GM21515 (cell line): Measurements from ENCODE around the gene C16orf54.
"Not testable (repeated sequence)": the region's sequence is repeated elsewhere in the genome, so short reads cannot be mapped to it uniquely, and the experiment has no call there.

Experiments
- ATAC-seq: cut with Tn5 transposase; IDR thresholded peaks from one replicate; pipeline ENCODE4 v1.9.1; 2021; ENCODE audit not compliant: unreplicated experiment

Gene C16orf54

DNA sequence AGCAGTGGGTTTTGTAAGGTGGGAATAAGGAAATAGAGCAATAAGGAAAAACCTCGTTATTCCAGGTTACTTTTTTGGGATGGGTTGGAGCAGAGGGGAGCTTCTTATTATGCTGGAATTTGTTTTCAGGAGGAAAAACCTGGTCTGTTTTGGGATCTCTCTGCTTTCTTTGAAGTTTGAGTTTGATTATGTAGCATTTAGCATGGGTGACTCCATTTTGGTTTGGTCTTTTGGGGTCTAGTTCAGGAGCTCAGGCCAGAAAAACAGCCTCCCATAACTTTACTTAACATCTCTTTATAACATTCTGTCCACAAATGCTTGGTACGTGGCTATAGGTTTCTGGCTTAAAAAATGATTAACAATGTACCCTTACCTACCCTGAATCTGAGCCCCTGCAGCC lies 23.7 kb upstream of the C16orf54 start:
- ATAC-seq: no peak

GRCh38 chr16:29767062-29767461 lies 21.3 kb upstream of the C16orf54 start:
- no peak for ATAC-seq

GRCh38 chr16:29766571-29766970 lies 20.8 kb upstream of the C16orf54 start:
- no peak for ATAC-seq

GRCh38 chr16:29765167-29766032 lies 19.6 kb upstream of the C16orf54 start:
- ATAC-seq: no peak

GRCh38 chr16:29763326-29763725 lies 17.5 kb upstream of the C16orf54 start:
- ATAC-seq: no peak

GRCh38 chr16:29761882-29762281 lies 16.1 kb upstream of the C16orf54 start:
- ATAC-seq: no peak

GRCh38 chr16:29761280-29761651 lies 15.5 kb upstream of the C16orf54 start:
- not testable (repeated sequence) for ATAC-seq

DNA sequence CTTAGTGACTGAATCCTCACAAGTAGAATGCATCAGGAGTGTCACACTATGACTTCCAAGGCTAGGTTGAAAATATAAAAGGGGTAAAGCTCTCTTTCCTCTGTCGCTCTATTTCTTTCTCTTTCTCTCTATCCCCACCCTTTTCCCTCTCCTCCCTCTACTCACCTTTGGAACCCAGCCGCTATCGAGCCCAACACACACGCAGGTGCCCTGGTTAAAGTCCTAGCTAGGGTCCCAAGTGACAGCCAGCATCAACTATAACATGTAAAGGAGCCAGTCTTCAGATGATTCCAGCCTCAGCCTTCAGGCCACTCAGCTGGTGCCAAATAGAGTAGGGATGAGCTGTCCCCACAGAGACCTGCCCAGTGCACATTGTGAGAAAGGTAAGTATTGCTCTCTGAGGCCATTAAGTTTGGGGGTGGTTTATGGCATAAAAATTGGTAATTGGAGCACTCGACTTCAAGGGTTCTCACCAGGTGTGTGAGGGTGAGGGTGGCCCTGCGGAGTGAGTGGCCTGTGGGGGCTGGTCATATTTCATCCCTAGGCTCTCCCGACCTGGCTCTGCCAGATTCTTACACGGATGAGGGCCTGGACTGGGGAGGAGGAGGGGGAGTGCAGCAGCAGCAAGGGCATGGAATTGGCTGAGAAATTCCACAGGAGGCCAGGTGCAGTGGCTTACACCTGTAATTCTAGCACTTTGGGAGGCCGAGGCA lies 14.9 kb upstream of the C16orf54 start:
- ATAC-seq: no peak

GRCh38 chr16:29757950-29758466 lies 12.2 kb upstream of the C16orf54 start:
- ATAC-seq: no peak

- not testable (repeated sequence) for ATAC-seq
These were observed 11.3 kb upstream of the C16orf54 start for GRCh38 chr16:29757086-29757485.

- ATAC-seq: no peak
These were observed 10.9 kb upstream of the C16orf54 start for GRCh38 chr16:29756654-29757053.

DNA sequence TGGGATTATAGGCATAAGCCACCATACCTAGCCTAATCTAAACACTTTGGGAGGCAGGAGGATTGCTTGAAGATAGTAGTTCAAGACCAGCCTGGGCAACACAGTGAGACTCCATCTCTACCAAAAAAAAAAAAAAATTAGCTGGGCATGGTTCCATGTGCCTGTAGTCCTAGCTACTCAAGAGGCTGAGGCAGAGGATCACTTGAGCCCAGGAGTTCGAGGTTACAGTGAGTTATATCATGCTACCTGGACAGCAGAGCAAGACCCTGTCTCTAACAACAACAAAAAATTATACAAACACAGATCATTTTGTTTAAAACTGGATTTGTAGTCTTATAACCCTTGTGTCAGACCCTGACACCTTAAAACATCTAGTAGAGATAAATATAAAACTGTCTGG lies 7.7 kb upstream of the C16orf54 start:
- no peak for ATAC-seq

DNA sequence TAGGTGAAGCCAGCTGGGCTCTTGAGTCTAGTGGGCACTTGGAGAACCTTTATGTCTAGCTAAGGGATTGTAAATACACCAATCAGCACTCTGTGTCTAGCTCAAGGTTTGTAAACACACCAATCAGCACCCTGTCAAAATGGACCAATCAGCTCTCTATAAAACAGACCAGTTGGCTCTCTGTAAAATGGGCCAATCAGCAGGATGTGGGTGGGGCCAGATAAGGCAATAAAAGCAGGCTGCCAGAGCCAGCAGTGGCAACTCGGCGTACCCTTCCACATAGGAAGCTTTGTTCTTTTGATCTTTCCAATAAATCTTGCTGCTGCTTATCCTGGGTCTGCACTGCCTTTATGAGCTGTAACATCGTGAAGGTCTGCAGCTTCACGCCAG lies 3.0 kb upstream of the C16orf54 start:
- not testable (repeated sequence) for ATAC-seq

- no peak for ATAC-seq
These were observed 2.4 kb upstream of the C16orf54 start for GRCh38 chr16:29747947-29748759.

DNA sequence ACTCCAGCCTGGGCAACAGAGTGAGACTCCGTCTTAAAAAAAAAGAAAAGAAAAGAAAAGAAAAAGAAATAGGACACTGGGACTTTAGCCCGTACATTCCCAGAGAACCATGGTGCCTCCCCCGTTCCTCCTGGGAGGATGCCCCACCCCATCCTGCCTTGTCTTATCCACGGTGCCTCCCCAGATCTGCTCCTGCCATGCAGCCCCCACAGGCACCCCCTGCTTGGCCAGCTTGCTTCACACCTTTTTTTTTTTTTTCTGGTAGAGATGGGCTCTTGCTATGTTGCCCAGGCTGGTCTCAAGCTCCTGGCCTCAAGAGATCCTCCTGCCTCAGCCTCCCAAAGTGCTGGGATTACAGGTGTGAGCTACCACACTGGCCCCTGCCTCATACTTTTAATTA lies 728 bp upstream of the C16orf54 start:
- ATAC-seq: not testable (repeated sequence)

- ATAC-seq: peak; percentile 8
These were observed 503 bp downstream of the C16orf54 start for GRCh38 chr16:29745121-29745852.

DNA sequence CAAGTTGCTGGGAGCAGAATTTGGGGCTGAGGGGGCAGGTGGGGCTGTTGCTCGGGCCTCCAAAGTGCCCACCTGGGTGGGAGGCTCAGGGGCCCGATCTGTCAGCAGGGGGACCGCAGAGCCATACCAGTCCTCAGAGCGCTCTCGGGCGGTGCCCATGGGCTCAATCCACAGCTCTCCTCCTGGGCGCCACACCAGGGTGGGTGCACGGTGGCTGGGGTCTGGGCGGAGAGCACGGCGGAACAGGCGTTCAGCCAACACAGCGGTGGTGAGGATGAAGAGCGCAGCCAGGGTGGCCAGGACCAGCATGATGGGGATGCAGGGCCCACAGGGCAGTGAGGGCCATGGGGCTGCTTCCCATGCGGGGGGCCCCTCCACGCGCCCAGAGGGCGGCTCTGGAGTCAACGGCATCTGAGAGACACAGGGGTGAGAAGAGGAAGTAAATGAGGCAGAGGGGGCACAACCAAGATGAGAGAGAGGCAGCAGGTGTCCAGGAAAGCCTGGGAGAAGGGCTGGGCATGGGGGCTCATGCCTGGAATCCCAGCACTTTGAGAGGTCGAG lies 1.2 kb downstream of the C16orf54 start:
- ATAC-seq: no peak

- ATAC-seq: no peak
These were observed 1.8 kb downstream of the C16orf54 start for GRCh38 chr16:29743827-29744531.

GRCh38 chr16:29743475-29743826 lies 2.3 kb downstream of the C16orf54 start:
- no peak for ATAC-seq
